ENCODE results near the gene RASSF6.

RASSF6 gene

GRCh38 chr4:73608689-73609594 is 11.3 kb downstream of the RASSF6 start:
- TF ChIP-seq, protein P1, sequence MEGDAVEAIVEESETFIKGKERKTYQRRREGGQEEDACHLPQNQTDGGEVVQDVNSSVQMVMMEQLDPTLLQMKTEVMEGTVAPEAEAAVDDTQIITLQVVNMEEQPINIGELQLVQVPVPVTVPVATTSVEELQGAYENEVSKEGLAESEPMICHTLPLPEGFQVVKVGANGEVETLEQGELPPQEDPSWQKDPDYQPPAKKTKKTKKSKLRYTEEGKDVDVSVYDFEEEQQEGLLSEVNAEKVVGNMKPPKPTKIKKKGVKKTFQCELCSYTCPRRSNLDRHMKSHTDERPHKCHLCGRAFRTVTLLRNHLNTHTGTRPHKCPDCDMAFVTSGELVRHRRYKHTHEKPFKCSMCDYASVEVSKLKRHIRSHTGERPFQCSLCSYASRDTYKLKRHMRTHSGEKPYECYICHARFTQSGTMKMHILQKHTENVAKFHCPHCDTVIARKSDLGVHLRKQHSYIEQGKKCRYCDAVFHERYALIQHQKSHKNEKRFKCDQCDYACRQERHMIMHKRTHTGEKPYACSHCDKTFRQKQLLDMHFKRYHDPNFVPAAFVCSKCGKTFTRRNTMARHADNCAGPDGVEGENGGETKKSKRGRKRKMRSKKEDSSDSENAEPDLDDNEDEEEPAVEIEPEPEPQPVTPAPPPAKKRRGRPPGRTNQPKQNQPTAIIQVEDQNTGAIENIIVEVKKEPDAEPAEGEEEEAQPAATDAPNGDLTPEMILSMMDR (IDR thresholded peaks at IDR 0.05) = no peak

GRCh38 chr4:73607375-73608033 is 12.7 kb downstream of the RASSF6 start:
- TF ChIP-seq, protein P1 (IDR thresholded peaks at IDR 0.05) = no peak

- TF ChIP-seq, protein P1 (IDR thresholded peaks at IDR 0.05) = no peak
Measured at GRCh38 chr4:73606465-73606974, 13.7 kb downstream of the RASSF6 start.

DNA sequence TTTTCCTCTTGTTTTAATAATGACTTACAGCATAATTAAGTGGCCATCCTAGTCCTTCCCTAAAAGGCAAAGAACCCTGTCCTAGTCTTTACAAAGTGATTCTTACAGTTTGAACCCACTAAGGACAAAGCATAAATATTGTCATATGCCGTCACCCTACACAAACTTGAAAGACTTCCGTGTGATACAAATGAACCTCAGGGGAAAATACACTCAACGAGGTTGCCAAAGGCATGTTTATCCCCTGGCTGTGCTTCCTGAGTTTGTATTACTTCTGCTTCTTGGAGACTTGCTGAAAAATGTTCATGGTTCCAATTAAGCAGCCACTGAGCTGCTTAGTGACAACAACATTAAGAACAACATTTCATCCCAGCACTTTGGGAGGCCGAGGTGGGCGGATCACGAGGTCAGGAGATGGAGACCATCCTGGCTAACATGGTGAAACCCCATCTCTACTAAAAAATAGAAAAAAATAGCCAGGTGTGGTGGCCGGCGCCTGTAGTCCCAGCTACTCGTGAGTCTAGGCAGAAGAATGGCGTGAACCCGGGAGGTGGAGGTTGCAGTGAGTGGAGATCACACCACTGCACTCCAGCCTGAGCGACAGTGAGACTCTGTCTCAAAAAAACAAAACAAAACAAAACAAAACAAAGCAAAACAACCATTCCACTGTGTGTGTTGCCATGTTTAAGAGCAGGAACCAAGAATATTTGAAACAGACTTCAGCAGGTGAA is 16.2 kb downstream of the RASSF6 start:
- TF ChIP-seq, protein P1 (IDR thresholded peaks at IDR 0.05) = no peak

GRCh38 chr4:73603271-73603710 is 16.9 kb downstream of the RASSF6 start:
- TF ChIP-seq, protein P1 (IDR thresholded peaks at IDR 0.05) = no peak

GRCh38 chr4:73600954-73601353 is 19.3 kb downstream of the RASSF6 start:
- TF ChIP-seq, protein P1 (IDR thresholded peaks at IDR 0.05) = no peak

- TF ChIP-seq, protein P1 (IDR thresholded peaks at IDR 0.05) = no peak
Measured at GRCh38 chr4:73599182-73599581, 21.1 kb downstream of the RASSF6 start.
